BE2C (cell line): ENCODE results near the gene LMNB1.

Source experiments
- DNase-seq: peaks from one replicate; pipeline ENCODE4 v3.0.0-alpha.2; 2020
- H3K27me3 ChIP-seq: fragments of 250-450 bp; sonication (Bioruptor Pico); 2 replicates; pipeline ENCODE4 v1.5.1; 2020; ENCODE audit warnings: mild to moderate bottlenecking
- H3K36me3 ChIP-seq: fragments of 250-450 bp; sonication (Bioruptor Pico); 2 replicates; pipeline ENCODE4 v1.5.1; 2020; ENCODE audit warnings: mild to moderate bottlenecking
- H3K4me1 ChIP-seq: fragments of 250-450 bp; sonication (Bioruptor Pico); 2 replicates; pipeline ENCODE4 v1.5.1; 2020
- H3K4me3 ChIP-seq: 2 replicates; pipeline ENCODE4 v1.5.1; 2011; ENCODE audit warnings: low read depth, low read length
- H3K9me3 ChIP-seq: fragments of 250-450 bp; sonication (Bioruptor Pico); 2 replicates; pipeline ENCODE4 v1.5.1; 2020
- TF ChIP-seq, protein P1 (sequence below): IDR thresholded peaks from 2 replicates; pipeline ENCODE4 v1.5.1; 2012; ENCODE audit warnings: mild to moderate bottlenecking, low read depth, low read length

The LMNB1 gene

DNA sequence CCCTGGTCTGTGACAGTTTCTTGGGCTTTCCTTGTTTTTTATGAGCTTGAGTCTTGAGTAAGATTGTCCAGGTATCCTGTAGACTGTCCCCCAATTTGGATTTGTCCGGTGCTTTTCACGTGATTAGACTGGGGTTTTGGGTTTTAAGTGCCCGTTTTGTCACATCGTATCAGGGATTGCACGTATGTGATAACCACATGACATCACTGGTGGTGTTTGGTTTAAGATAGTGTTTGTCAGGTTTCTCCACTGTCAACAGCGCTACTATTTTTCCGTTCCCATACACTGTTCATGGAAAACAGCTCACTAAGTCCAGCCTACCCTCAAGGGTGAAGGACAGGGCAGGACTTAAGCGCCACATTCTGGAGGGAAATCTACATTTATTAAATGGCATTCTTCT, 39.7 kb downstream of the LMNB1 start:
- Histone ChIP-seq H3K4me3 (no peak overlapping the region), H3K4me1 (no peaks in the 10 kb centered on the region), H3K9me3 (no peaks in the 10 kb centered on the region), H3K36me3 (peaks cover 88% of the 10 kb centered on the region), H3K27me3 (no peaks in the 10 kb centered on the region)
- no peak for DNase-seq
- TF ChIP-seq, protein P1, sequence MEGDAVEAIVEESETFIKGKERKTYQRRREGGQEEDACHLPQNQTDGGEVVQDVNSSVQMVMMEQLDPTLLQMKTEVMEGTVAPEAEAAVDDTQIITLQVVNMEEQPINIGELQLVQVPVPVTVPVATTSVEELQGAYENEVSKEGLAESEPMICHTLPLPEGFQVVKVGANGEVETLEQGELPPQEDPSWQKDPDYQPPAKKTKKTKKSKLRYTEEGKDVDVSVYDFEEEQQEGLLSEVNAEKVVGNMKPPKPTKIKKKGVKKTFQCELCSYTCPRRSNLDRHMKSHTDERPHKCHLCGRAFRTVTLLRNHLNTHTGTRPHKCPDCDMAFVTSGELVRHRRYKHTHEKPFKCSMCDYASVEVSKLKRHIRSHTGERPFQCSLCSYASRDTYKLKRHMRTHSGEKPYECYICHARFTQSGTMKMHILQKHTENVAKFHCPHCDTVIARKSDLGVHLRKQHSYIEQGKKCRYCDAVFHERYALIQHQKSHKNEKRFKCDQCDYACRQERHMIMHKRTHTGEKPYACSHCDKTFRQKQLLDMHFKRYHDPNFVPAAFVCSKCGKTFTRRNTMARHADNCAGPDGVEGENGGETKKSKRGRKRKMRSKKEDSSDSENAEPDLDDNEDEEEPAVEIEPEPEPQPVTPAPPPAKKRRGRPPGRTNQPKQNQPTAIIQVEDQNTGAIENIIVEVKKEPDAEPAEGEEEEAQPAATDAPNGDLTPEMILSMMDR: no peak

DNA sequence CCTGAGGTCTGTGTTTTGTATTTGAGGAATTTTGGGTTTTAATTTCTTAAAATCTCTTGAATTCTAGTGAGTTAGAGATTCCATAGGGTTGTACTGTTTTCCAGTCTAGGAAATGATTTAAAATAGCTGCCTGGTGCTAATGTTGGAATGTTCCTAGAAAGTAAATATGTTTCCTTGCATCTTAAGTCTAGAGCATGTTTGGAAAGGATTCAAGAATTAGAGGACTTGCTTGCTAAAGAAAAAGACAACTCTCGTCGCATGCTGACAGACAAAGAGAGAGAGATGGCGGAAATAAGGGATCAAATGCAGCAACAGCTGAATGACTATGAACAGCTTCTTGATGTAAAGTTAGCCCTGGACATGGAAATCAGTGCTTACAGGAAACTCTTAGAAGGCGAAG, 41.8 kb downstream of the LMNB1 start:
- Histone ChIP-seq H3K36me3 (peaks cover 92% of the 10 kb centered on the region), H3K4me3 (no peak overlapping the region), H3K9me3 (no peaks in the 10 kb centered on the region; the same call in 1 of the 2 replicates), H3K27me3 (no peaks in the 10 kb centered on the region), H3K4me1 (no peaks in the 10 kb centered on the region)
- no peak for DNase-seq
- TF ChIP-seq, protein P1: no peak

DNA sequence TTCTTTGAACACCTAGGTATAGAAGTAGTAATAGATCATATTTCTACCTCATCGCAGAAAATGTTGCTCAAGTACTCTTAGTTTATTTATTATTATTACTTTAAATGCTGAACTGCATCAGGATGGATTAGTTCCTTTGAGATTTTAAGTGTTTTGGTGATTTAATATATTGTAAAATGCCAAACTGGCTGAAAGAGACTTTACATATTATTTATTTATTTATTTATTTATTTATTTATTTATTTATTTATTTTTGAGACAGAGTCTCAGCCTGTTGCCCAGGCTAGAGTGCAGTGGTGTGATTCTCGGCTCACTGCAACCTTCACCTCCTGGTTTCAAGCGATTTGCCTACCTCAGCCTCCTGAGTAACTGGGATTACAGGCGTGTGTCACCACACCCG, 42.3 kb downstream of the LMNB1 start:
- TF ChIP-seq, protein P1: no peak
- Histone ChIP-seq H3K9me3 (no peaks in the 10 kb centered on the region; the same call in 1 of the 2 replicates), H3K4me3 (no peak overlapping the region), H3K27me3 (no peaks in the 10 kb centered on the region), H3K36me3 (peaks cover 93% of the 10 kb centered on the region), H3K4me1 (no peaks in the 10 kb centered on the region)
- DNase-seq: no peak

DNA sequence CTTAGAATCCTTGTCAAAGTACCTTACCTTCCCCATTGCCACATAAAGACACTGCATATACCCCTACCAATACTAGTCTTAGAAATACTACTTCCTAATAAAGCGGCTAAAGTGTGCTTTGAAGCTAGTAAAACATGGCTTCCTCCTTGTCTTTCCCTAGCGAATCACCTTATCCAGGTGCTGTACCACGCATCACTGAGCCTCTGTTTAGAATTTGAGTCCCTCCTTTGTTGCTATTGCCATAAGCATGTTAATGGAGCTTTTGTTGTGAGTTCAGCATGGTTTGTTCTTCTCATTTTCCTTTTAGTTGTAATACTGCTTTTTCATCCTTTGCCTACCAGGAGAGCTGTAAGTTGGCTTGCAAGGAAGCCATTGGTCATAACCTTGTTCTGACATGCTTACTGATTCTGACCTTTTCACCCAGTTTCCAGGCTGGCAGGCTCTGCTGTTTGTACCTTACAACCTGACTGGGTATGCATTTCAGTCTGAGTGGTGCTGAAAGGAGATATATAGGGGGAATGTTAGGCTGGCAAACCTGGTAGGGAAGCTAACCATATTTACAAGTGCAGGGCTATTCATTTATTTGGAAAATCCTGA, 49.8 kb downstream of the LMNB1 start:
- Histone ChIP-seq H3K27me3 (no peaks in the 10 kb centered on the region), H3K4me1 (no peaks in the 10 kb centered on the region), H3K9me3 (no peaks in the 10 kb centered on the region; the same call in 1 of the 2 replicates), H3K4me3 (no peak overlapping the region), H3K36me3 (peaks cover 95% of the 10 kb centered on the region)
- no peak for DNase-seq
- TF ChIP-seq, protein P1: no peak

DNA sequence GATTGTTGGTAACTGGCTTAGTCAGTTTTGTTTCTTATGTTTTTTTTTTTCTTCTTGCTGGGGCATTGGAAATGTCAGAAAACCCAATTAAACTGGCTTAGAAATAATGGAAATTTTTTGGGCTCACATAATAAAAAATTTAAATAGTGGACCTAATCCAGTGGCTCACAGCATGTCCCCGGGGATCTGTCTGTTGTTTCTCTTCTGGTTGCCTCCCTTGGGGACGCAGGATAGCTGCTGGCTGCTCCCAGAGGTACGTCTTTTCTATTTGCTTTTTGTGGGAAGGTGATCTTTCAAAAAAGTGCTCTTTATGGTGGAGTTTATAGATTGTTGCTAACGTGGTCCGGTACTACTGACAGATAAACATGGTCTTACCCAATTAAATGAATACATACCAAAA, 52.2 kb downstream of the LMNB1 start:
- Histone ChIP-seq H3K4me1 (no peaks in the 10 kb centered on the region), H3K36me3 (peaks cover 95% of the 10 kb centered on the region), H3K9me3 (no peaks in the 10 kb centered on the region), H3K4me3 (no peak overlapping the region), H3K27me3 (no peaks in the 10 kb centered on the region)
- TF ChIP-seq, protein P1: no peak
- no peak for DNase-seq

DNA sequence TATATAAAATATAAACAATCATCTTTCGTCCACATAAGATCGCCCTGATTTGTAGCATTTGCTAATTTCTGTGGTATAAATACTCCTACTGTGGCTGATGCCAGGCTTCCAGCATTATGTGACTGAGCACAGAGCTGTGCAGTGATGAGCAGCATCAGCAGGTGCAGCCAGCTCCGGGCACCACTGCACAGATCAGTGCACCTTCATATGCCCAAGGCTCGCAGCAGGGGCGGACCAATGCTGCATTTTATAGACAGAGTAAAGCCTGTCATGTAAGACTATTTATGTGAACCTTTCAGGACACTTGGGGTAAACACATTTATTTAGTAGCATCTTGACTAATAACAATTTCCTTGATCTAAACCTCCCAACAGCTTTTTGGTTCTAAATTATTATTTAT, 53.1 kb downstream of the LMNB1 start:
- Histone ChIP-seq H3K27me3 (no peaks in the 10 kb centered on the region), H3K9me3 (no peaks in the 10 kb centered on the region), H3K4me3 (no peak overlapping the region), H3K4me1 (no peaks in the 10 kb centered on the region), H3K36me3 (peaks cover 96% of the 10 kb centered on the region)
- no peak for DNase-seq
- TF ChIP-seq, protein P1: no peak
